ENCODE results near the gene NRBF2.
A peak's percentile ranks its signal among the peaks of the same experiment; 100 is the strongest.

The NRBF2 gene

GRCh38 chr10:63173468-63174232, 40.5 kb downstream of the NRBF2 start:
- no peak for TF ChIP-seq CTCF (IDR thresholded peaks at IDR 0.05; ENCODE audit: insufficient read depth, missing control alignments)
- FAIRE-seq (no peak), DNase-seq (ENCODE audit: insufficient read length, low spot score) (no peak)

GRCh38 chr10:63175534-63175933, 42.4 kb downstream of the NRBF2 start:
- FAIRE-seq: no peak
- DNase-seq (ENCODE audit: insufficient read length, low spot score): no peak
- TF ChIP-seq CTCF (IDR thresholded peaks at IDR 0.05; ENCODE audit: insufficient read depth, missing control alignments): no peak

DNA sequence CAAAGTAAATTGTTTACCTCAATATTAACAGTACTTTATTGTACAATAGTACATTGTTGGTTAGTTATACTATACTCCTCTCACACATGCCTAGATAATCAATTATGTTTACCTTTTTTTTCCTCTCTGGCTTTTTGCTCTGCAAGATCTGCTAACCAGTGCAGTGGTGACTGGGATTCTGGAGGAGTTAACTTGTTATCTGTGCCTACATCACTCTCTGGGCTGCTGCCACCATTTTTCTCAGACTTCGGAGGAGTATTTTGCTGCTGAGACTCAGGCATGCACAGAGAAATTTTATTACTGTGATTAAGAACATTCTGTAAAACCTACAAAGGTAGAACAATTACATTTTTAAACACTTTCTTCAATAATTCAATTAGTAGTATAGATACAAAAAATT, 59.7 kb downstream of the NRBF2 start:
- FAIRE-seq (no peak), DNase-seq (ENCODE audit: insufficient read length, low spot score) (no peak)
- TF ChIP-seq CTCF (IDR thresholded peaks at IDR 0.05; ENCODE audit: insufficient read depth, missing control alignments): no peak

DNA sequence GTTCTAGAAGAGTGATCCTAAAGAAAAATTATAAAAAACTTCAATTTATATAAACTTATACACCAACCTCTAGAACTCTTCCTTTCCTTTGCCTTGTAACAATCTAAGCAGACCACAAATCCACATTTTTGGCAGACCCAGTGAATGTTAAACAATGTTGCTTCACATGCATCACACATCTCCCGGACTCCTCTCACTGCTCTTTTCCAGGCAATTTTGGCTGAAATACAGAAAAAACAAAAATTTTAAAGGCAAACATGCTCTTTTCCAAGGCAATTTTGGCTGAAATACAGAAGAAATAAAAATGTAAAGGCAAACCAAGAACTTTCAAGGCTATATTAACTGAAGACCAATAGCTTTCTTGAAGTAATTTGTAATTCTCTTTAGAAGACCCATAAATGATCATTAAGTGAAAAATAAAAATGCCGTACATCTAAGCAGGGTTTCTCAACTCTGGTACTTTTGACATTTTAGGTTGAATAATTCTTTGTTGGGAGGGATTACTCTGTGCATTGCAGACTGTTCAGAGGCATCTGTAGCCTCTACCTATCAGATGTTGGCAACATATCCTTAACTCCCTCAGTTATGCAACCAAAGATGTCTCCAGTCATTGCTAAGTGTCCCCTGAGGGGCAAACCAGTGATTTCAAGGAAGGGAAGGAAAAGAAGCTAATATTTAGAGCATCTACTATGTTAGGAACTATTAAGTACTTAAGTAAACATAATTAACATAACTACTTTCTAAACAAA, 64.4 kb downstream of the NRBF2 start:
- DNase-seq (ENCODE audit: insufficient read length, low spot score): no peak
- no peak for TF ChIP-seq CTCF (IDR thresholded peaks at IDR 0.05; ENCODE audit: insufficient read depth, missing control alignments)
- FAIRE-seq: peak; percentile 67

DNA sequence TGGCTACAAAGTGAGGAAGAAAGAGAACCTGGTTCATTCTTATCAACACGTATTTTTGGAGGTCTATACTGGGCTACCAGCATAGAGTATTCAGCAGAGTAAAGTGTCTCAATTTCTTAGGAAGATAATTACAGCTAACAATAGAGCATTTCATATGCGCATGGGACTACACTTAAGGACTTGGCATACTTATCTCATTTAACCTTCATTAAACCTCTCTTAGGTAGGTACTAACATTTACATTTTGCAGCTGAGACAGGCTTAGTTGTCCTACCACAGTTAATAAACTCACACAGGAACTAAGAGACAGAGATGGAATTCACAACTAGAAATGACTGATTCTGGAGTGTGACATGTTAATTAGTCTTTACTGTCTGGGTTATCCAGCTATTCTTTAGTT, 66.6 kb downstream of the NRBF2 start:
- no peak for DNase-seq (ENCODE audit: insufficient read length, low spot score)
- no peak for FAIRE-seq
- no peak for TF ChIP-seq CTCF (IDR thresholded peaks at IDR 0.05; ENCODE audit: insufficient read depth, missing control alignments)

DNA sequence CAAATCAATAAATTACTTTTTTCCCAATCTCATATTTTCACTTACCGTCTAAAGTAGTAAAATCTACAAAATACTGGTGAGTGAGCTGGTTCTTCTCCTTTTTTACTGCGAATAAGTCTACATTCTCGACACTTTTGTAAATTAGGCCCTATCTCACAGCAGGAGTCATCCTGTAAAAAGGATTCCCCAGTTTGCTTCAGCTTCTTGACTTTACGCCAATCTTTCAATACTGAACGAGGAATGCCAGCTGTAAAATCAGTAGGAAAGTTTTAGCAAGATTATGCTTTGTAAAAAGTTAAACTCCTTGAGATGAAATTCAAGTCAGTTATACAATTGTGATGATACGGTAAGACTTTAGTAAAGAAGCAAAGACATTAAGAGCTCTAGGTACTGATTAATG, 67.3 kb downstream of the NRBF2 start:
- FAIRE-seq (no peak), DNase-seq (ENCODE audit: insufficient read length, low spot score) (no peak)
- TF ChIP-seq CTCF (IDR thresholded peaks at IDR 0.05; ENCODE audit: insufficient read depth, missing control alignments): no peak

GRCh38 chr10:63201118-63201517, 68.0 kb downstream of the NRBF2 start:
- no peak for TF ChIP-seq CTCF (IDR thresholded peaks at IDR 0.05; ENCODE audit: insufficient read depth, missing control alignments)
- no peak for FAIRE-seq
- DNase-seq (ENCODE audit: insufficient read length, low spot score): no peak
